ENCODE data around the gene RPS28.
"Not testable (repeated sequence)": the region's sequence is repeated elsewhere in the genome, so short reads cannot be mapped to it uniquely, and the experiment has no call there.

The RPS28 gene

GRCh38 chr19:8320564-8321066, 681 bp upstream of the RPS28 start:
- DNase-seq: no peak

- DNase-seq: no peak
Measured at GRCh38 chr19:8321986-8322637, 816 bp downstream of the RPS28 start.

- DNase-seq: no peak
Measured at GRCh38 chr19:8322638-8322997, 1.3 kb downstream of the RPS28 start.

- no peak for DNase-seq
Measured at GRCh38 chr19:8323781-8324185, 2.5 kb downstream of the RPS28 start.

GRCh38 chr19:8324186-8325050, 3.1 kb downstream of the RPS28 start:
- DNase-seq: no peak

- no peak for DNase-seq
Measured at GRCh38 chr19:8325454-8325853, 4.2 kb downstream of the RPS28 start.

GRCh38 chr19:8329996-8330395, 8.7 kb downstream of the RPS28 start:
- no peak for DNase-seq

GRCh38 chr19:8331263-8331845, 10.1 kb downstream of the RPS28 start:
- no peak for DNase-seq

- DNase-seq: no peak
Measured at GRCh38 chr19:8332976-8333766, 11.9 kb downstream of the RPS28 start.

GRCh38 chr19:8333767-8334457, 12.6 kb downstream of the RPS28 start:
- no peak for DNase-seq

GRCh38 chr19:8334458-8335342, 13.4 kb downstream of the RPS28 start:
- no peak for DNase-seq

GRCh38 chr19:8335343-8336071, 14.2 kb downstream of the RPS28 start:
- DNase-seq: no peak

GRCh38 chr19:8336072-8336569, 14.8 kb downstream of the RPS28 start:
- no peak for DNase-seq

- DNase-seq: no peak
Measured at GRCh38 chr19:8336660-8337059, 15.4 kb downstream of the RPS28 start.

- no peak for DNase-seq
Measured at GRCh38 chr19:8337728-8338127, 16.4 kb downstream of the RPS28 start.

GRCh38 chr19:8338835-8339234, 17.5 kb downstream of the RPS28 start:
- DNase-seq: no peak

GRCh38 chr19:8340341-8341096, 19.2 kb downstream of the RPS28 start:
- no peak for DNase-seq

GRCh38 chr19:8341504-8341903, 20.2 kb downstream of the RPS28 start:
- not testable (repeated sequence) for DNase-seq

GRCh38 chr19:8342316-8342683, 21.0 kb downstream of the RPS28 start:
- DNase-seq: no peak

All from cortex of kidney (tissue), 1 donor.